GM19351 (cell line): ENCODE results near the gene SRSF10.
A peak's percentile ranks its signal among the peaks of the same experiment; 100 is the strongest.
"Not testable (repeated sequence)": the region's sequence is repeated elsewhere in the genome, so short reads cannot be mapped to it uniquely, and the experiment has no call there.

Source experiments
- ATAC-seq: cut with Tn5 transposase; IDR thresholded peaks from one replicate; pipeline ENCODE4 v1.9.1; 2021; ENCODE audit warnings: mild to moderate bottlenecking, moderate library complexity; ENCODE audit not compliant: unreplicated experiment

The SRSF10 gene

GRCh38 chr1:23959461-23960290 is 20.5 kb downstream of the SRSF10 start, which contains the start of gene PNRC2:
Gene PNRC2 (plus strand): TSS chr1:23959828. CDS start chr1:23961458, 1,630 bp downstream.
- ATAC-seq, result peak; percentile 74

DNA sequence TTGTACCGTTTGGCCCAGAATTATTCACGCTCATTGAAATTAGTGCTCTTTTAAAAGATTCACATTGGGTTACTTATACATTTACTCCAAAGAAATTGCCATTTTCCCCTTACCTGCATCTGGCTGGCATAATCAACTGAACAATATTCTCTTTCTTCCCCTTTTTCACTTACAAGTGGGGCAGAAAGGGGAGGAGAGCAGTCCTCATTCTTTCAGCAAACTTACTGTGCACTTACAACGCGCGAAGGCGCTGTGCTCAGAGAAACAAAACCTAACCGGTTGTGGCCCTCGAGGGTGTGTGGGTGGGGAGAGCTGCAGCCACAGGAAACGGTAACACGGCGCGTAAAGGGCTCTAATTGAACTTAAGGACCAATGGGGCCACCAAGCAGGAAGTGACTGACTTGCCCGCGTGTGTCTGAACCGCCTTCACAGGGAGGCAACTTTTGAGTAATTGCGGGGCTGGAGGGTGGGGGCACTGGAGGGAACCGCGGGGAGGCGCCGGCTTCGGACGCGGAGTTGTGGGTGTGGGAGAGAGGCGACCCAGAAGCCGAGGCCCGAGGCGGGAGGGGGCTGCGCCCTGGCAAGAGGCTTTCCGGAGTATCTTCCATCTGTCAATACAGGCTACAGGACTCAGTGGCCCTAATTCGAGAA is 21.2 kb downstream of the SRSF10 start:
- ATAC-seq, result peak; percentile 72

GRCh38 chr1:23958040-23958809 is 21.9 kb downstream of the SRSF10 start:
- ATAC-seq, result not testable (repeated sequence)

DNA sequence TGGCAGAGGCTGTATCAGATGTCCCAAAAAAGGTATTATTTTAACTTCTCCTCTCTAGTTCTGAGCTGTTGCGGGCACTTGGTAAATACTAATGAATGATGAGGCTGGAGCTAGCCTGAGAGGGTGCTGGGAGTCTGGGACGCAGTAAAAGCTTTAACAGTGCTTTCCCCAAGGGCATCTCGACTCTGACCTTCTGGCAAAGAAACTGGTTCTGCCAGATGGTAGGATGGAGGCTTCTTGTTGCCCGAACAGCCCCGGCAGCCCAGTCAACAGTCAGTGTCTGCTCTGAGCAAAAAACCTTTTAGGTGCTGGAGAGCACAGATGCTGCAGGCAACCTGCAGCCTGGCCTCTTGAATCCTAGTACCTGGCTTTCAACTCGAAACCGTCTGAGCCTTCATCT is 23.0 kb downstream of the SRSF10 start:
- no peak for ATAC-seq

DNA sequence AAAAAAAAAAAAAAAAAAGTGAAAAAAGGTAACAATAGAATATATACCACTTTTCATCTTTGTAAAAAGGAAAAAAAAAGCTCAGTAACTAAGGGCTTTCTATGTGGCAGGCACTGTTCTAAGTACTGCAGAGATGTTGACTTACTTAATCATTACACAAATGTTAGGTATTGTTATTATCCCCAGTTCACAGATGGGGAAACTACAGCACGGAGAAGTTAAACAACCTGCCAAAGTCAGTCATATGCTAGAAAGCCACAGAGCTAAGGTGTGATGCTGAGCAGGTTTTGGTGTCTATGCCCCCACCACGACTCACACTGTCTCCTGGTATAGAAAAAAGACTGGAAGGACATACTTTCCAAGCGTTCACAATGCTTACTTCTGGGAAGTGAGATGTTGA is 27.1 kb downstream of the SRSF10 start:
- ATAC-seq, result no peak

GRCh38 chr1:23947366-23947765 is 32.8 kb downstream of the SRSF10 start:
- no peak for ATAC-seq

DNA sequence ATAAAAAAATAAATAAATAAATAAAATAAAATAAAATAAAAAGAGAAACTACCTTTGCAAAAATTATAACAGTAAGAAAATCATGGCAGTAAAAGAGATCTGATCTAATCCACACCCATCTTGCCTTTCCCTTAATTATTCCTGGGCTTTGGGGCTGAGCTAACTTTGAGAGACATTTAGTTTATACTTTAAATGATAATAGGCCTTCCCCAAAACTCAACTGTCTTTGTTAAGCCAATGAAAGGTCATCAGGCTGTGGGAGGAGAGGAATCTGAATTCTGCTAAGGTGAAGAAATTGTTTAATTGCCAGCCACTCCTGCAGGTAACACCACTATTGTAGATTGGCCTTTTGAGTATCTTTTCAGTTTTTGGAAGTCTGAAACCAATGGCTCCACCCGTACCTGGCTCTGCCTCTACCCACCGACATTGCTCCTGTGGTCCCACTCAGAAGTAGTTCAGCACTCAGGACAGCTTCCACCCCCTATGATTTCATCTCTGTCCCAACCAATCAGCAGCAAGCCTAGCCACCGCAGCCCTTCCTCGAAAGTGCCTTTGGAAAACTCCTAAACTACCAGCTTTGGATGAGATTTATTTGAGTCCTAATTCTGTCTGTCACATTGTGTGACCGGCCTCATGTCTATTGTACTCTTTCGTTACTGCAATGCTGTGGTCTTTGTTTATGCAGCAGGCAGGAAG is 43.5 kb downstream of the SRSF10 start:
- no peak for ATAC-seq

DNA sequence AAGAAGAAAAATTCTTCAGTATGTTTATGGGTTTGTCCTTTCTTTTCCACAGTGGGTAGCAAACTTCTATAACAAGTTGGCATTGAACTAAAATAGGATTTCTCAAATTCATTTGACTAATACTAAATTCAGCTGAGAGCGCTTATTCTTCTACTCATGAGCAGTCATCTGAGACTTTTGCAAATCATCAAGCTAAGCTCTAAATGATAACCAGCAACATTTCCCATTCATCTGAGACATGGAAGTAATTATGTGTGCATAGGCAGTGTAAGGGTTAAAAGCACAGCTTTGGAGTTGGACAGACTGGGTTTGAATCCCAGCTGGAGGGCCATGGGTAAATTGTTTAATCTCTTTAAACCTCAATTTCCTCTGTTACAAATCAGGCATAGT is 48.6 kb downstream of the SRSF10 start:
- ATAC-seq, result no peak

DNA sequence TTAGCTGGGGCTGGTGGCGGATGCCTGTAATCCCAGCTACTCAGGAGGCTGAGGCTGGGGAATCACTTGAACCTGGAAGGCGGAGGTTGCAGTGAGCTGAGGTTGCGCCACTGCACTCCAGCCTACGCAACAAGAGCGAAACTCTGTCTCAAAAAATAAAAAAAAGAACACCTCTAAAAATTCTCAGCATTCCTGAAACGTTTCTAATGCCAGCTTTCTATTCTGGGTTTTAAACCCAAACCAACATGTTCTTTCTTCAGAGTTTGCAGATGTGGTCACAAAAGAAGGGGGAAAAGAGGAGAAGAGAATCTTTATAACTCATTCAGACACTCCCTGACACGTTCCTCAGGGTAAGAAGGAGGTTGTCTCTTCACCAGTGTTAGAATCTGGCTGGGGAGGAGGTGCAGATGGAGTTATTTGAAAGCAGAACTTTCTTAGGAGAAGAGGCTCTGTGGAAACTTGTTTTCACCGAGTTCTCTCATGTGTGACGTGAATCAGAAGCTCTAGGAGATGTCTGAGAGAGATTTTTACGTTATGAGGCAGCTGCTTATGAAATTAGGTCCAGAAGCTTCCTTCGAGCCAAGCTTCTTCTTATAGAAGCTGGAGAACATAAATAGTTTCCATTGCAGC is 49.2 kb downstream of the SRSF10 start:
- ATAC-seq, result no peak

DNA sequence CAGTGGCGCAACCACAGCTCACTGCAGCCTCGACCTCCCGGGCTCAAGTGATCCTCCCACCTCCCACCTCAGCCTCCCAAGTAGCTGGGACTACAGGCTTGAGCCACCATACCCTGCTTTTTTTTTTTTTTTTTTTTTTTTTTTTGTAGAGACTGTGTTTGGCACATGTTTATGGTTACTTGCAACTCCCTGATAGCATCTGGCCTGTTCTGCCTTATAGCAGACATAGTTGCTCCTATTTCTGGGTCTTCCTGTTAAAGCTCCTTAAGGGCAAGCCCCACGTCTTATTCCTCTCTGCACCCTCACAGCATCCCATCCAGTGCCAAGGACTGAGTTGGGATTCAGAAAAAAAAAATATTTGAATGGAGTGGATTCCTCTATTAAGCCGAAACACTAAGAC is 49.9 kb downstream of the SRSF10 start:
- no peak for ATAC-seq

DNA sequence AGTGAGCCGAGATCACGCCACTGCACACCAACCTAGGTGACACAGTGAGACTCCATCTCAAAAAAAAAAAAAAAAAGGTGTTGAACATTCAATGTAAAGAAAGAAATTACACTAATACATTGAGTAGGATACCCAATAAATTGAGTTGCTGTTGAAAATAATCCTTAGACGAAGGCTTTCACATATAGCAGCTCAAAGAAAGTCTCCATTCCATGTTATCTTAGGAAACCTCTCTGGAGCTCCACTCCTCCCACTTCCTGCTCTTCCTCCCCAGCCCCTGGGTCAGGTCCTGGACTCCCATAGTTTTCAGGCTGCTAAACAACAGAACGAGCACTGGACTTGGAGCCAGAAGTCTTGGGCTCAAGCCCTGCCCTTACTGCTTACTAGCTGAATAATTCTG is 51.3 kb downstream of the SRSF10 start:
- ATAC-seq, result no peak

DNA sequence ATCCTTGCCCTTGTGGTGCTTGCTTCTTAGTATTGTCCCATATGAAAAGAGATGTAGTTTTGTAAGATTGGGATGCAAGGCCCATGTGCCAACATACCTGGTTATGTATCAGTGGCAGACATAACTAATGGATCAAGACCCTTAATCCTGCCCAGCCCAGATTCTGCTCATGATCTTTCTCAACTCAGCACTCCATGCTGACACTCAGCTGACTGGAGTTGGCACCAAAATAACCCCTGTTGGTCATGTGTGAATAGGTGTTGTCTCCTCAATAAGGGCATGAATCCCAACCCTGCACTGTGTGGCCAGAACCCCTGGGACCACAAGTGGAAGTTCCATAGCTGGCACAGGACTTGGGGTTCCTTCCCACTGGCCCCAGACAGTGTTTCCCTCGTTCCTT is 53.0 kb downstream of the SRSF10 start:
- ATAC-seq, result no peak

GRCh38 chr1:23925279-23925678 is 54.8 kb downstream of the SRSF10 start:
- ATAC-seq, result no peak

GRCh38 chr1:23924601-23925000 is 55.5 kb downstream of the SRSF10 start:
- no peak for ATAC-seq

- no peak for ATAC-seq
These were observed 56.3 kb downstream of the SRSF10 start for GRCh38 chr1:23923592-23924499.

DNA sequence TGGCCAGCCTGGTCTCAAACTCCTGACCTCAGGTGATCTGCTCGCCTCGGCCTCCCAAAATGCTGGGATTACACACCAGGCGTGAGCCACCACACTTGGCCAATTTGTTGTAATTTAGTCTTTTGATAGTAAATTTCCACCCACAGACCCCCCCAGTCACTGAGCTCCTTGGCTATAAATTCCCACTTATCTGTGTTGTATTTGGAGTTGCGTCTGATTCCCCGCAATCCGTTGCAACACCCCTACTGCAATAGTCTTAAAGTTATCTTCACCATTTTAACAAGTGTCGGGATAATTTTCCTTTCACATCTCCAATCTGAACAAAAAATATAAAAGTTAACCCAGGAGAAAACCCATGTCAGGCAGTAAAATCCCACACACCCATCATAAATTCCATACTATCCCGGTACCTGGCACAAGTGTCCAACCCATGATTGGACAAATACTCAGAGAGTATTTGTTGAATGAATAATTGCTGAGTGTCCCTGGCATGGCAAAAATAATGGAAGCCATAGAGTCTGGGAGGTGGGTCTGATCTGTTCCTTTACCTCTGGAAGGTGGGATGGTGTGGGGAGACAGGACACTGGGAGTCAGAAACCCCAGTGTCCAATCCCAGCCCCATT is 57.7 kb downstream of the SRSF10 start:
- no peak for ATAC-seq

DNA sequence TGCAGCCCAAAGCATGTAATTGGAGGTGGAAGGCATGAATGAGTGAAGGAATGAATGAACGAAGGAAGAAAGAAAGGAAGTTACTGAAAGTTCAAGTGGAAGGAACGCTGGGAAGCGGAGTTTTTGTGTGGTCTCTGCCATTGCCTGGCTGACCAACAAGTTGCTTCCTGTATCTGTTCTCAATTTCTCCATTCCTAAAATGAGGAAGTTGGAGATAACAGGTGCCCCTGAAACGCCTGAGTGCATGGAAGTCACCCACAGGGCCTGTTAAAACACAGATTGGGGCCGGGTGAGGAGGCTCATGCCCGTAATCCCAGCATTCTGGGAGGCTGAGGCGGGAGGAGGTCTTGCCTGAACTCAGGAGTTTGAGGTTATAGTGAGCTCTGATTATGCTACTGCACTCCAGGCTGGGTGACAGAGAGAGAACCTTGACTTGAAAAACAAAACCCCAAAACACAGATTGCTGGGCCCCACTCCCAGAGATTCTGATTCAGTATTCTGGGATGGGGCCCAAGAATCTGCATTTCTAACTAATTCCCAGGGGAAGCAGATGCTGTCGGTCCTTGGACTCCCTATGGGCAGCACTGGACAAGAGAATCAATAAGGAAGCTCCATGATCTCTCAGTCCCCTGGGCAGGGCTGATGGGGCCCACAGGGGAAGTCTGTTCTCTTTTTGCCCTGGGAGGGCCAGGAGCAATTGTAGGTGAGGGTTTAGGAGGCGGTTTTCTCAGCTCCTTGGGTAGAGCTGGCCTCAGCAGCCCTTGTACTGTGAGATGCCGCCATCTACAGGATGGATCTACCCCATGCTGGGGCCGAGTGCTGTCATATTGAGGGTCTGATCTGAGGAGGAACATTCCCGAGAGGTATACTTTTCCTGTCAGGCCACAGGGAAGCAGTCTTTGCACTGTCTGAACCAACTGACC is 63.7 kb downstream of the SRSF10 start:
- peak; percentile 78 for ATAC-seq

- ATAC-seq, result no peak
These were observed 64.7 kb downstream of the SRSF10 start for GRCh38 chr1:23915466-23915865.
